K562 (cell line): ENCODE results near the gene WDR27. TPM values are rescaled to one million over a fixed set of nuclear protein-coding genes. Genes with fewer than 3 reads are reported as not detected.

Experiments used
- BCL6 ChIP-seq: fragments of 250-450 bp; sonication (Bioruptor Pico); IDR thresholded peaks from 2 replicates; pipeline ENCODE4 v1.4.0; 2020
- BCLAF1 ChIP-seq, 2 experiments: fragments of 450-650 bp in 1 of 2; IDR thresholded peaks; 2 replicates each; pipeline ENCODE4 v1.6.1; 2011 to 2017; ENCODE audit warnings: low read depth in 2 of 2, antibody characterized with exemption in 1 of 2, borderline replicate concordance in 1 of 2, low read length in 1 of 2, mild to moderate bottlenecking in 1 of 2, mixed read lengths in 1 of 2; ENCODE audit not compliant: control insufficient read depth in 1 of 2
- BDP1 ChIP-seq: IDR thresholded peaks from 3 replicates; pipeline ENCODE4 v1.6.1; 2011; ENCODE audit not compliant: insufficient read length, insufficient read depth
- EHMT2 ChIP-seq: fragments of 450-650 bp; IDR thresholded peaks from 2 replicates; pipeline ENCODE4 v1.6.1; 2018; ENCODE audit warnings: antibody characterized with exemption
- ESRRA ChIP-seq: fragments of 450-650 bp; IDR thresholded peaks from 2 replicates; pipeline ENCODE4 v1.6.1; 2014; ENCODE audit warnings: low read depth, mild to moderate bottlenecking, moderate library complexity, borderline replicate concordance
- FOXO4 ChIP-seq: fragments of 450-650 bp; formaldehyde crosslinking; IDR thresholded peaks from 2 replicates; pipeline ENCODE4 v1.4.0; 2020; ENCODE audit warnings: mild to moderate bottlenecking, moderate library complexity
- MXD1 ChIP-seq: fragments of 250-450 bp; sonication (Bioruptor Pico); IDR thresholded peaks from 2 replicates; pipeline ENCODE4 v1.8.0; 2021; ENCODE audit warnings: borderline replicate concordance, mild to moderate bottlenecking, moderate library complexity; ENCODE audit not compliant: poor library complexity, severe bottlenecking
- NR2C1 ChIP-seq, 2 experiments: fragments of 450-650 bp; IDR thresholded peaks; 2 replicates each; pipeline ENCODE4 v1.6.1; 2017; ENCODE audit warnings: mild to moderate bottlenecking in 2 of 2, antibody characterized with exemption in 1 of 2, inconsistent platforms in 1 of 2, missing compliant biosample characterization in 1 of 2, missing genetic modification characterization in 1 of 2
- PRDM10 ChIP-seq: fragments of 450-650 bp; IDR thresholded peaks from 2 replicates; pipeline ENCODE4 v1.6.1; 2018; ENCODE audit not compliant: partially characterized antibody
- SMAD1 ChIP-seq: fragments of 150-350 bp; IDR thresholded peaks from 2 replicates; pipeline ENCODE4 v1.6.1; 2014; ENCODE audit warnings: low read length, low read depth; ENCODE audit not compliant: partially characterized antibody
- ZFPM2 ChIP-seq: fragments of 250-450 bp; sonication (Bioruptor Pico); IDR thresholded peaks from 2 replicates; pipeline ENCODE4 v1.5.1; 2022; ENCODE audit warnings: mild to moderate bottlenecking
- ZNF41 ChIP-seq: fragments of 250-450 bp; sonication (Bioruptor Pico); conservative IDR thresholded peaks from 2 replicates; pipeline ENCODE4 v1.4.0; 2020; ENCODE audit warnings: mild to moderate bottlenecking
- ZNF75A ChIP-seq: fragments of 450-650 bp; formaldehyde crosslinking; IDR thresholded peaks from 2 replicates; pipeline ENCODE4 v1.4.0; 2020; ENCODE audit warnings: mild to moderate bottlenecking
- ZNF77 ChIP-seq: fragments of 250-450 bp; sonication (Bioruptor Pico); IDR thresholded peaks from 2 replicates; pipeline ENCODE4 v1.5.0; 2020
- polyA plus RNA-seq, 8 experiments: library from polyadenylated mRNA; depleted of rRNA in 4 of 8; stranded (reverse) in 5 of 8; unstranded in 3 of 8; fragments of >200 nt; fragmentation: Nextera tagmentation in 2 of 8; fragmentation: Illumina TruSeq in 1 of 8; extraction: Ambion mirVana in 2 of 8; extraction: Trizol in 1 of 8; gene quantifications; 2 replicates each; pipeline versions ENCODE4 v1.2.1 to v1.2.3, GENCODE V29; 2011 to 2014; ENCODE audit warnings: inconsistent platforms in 1 of 8, missing spikeins in 1 of 8
- total RNA-seq, 7 experiments: library from RNA; depleted of rRNA in 6 of 7; stranded (reverse); fragments of >200 nt in 6 of 7; fragmentation: Illumina TruSeq in 2 of 7; extraction: Trizol in 2 of 7; gene quantifications; 2 replicates each; pipeline versions ENCODE4 v1.2.1 to v1.2.3, GENCODE V29; 2011 to 2021; ENCODE audit warnings: low replicate concordance in 1 of 7
- TF ChIP-seq, protein P1 (sequence below): fragments of 250-450 bp; sonication (Bioruptor Pico); IDR thresholded peaks from 2 replicates; pipeline ENCODE4 v1.8.0; 2022; ENCODE audit warnings: inconsistent platforms

The WDR27 gene
- total and polyA plus RNA-seq, 9 of the 15 experiments (the other 6 are each of a cell fraction or from before 2014, with no cell fraction given), result 4.3 to 77.2 (median 22.7) TPM

- TF ChIP-seq FOXO4 (CRISPR knock-in tag), result no peak
- TF ChIP-seq, protein P1, sequence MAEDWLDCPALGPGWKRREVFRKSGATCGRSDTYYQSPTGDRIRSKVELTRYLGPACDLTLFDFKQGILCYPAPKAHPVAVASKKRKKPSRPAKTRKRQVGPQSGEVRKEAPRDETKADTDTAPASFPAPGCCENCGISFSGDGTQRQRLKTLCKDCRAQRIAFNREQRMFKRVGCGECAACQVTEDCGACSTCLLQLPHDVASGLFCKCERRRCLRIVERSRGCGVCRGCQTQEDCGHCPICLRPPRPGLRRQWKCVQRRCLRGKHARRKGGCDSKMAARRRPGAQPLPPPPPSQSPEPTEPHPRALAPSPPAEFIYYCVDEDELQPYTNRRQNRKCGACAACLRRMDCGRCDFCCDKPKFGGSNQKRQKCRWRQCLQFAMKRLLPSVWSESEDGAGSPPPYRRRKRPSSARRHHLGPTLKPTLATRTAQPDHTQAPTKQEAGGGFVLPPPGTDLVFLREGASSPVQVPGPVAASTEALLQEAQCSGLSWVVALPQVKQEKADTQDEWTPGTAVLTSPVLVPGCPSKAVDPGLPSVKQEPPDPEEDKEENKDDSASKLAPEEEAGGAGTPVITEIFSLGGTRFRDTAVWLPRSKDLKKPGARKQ, result no peak
- TF ChIP-seq NR2C1 (IDR thresholded peaks at IDR 0.05), result no peak
- no peak for TF ChIP-seq NR2C1 (tag; IDR thresholded peaks at IDR 0.05)
- TF ChIP-seq BDP1, result no peak
- no peak for TF ChIP-seq ZNF77 (CRISPR knock-in tag)
- TF ChIP-seq MXD1 (CRISPR knock-in tag), result no peak
- no peak for TF ChIP-seq EHMT2
- no peak for TF ChIP-seq ZNF41 (CRISPR knock-in tag)
- no peak for TF ChIP-seq SMAD1
- no peak for TF ChIP-seq ESRRA
- TF ChIP-seq ZNF75A (CRISPR knock-in tag), result no peak
- TF ChIP-seq BCLAF1 (IDR thresholded peaks at IDR 0.05; ENCODE audit: borderline replicate concordance in 1 of 2, control insufficient read depth in 1 of 2, low read depth in 2 of 2, low read length in 1 of 2), result no peak
- TF ChIP-seq PRDM10, result no peak
- no peak for TF ChIP-seq ZFPM2 (CRISPR knock-in tag)
- no peak for TF ChIP-seq BCL6 (CRISPR knock-in tag)
Observed at GRCh38 chr6:169723200-169723909, 21.5 kb upstream of the WDR27 start (continued).
